ENCODE measurements around the gene PLEK. TPM values are rescaled to one million over a fixed set of nuclear protein-coding genes. Genes with fewer than 3 reads are reported as not detected.

The PLEK gene
- total and polyA plus RNA-seq, 2 donors (not counting 3 experiments of a cell fraction or from before 2014, with no cell fraction given) = 0.03 to 0.11 TPM

DNA sequence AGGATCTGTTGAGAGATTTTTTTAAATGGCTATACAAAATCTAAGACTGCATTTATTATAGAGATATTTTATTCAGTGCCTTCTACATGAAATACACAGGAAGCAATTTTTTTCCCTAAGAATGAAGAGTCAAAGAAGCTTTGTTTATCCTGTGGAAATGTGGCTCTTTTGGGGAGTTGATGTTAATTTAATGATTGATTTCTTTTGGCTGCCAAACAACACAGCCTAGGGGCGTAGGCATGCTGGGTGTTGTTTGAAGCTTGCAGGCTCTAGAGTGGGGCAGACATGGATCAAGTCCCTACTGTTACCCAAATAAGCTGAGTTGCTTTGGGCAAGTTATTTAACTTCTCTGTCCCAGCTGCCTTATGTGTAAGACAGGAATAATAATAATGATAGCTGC, 21.1 kb upstream of the PLEK start:
- no peaks in the 10 kb centered on the region for H3K9me3 ChIP-seq (replicated peaks; ENCODE audit: control insufficient read depth, insufficient read depth, low read length)
- no peaks in the 10 kb centered on the region for H4K20me1 ChIP-seq (replicated peaks; ENCODE audit: control insufficient read depth, extremely low read depth, insufficient read depth, low read length)
- H3K9ac ChIP-seq (replicated peaks; ENCODE audit: extremely low read depth, insufficient read depth, low read length) = no peak overlapping the region
- ChIA-PET POLR2A (no interaction called here), CTCF (interaction anchor here (2.6 kb wide), 1 partner anchor 14 kb away, joined by 11 read pairs; no protein-coding TSS in a partner anchor)
- no peaks in the 10 kb centered on the region for H3K4me1 ChIP-seq (ENCODE audit: control insufficient read depth, extremely low read depth, insufficient read depth, low read length)
- dilution Hi-C loops (cut with MboI; ENCODE audit: extremely low pct_ligation_motif_present, low sequenced_read_pairs) = no loop called here
- H3K9me1 ChIP-seq (replicated peaks; ENCODE audit: control insufficient read depth, extremely low read depth, insufficient read depth, low read length) = no peaks in the 10 kb centered on the region
- no peaks in the 10 kb centered on the region for H3K79me2 ChIP-seq (ENCODE audit: control insufficient read depth, insufficient read depth, low read length)
- no peak overlapping the region for H3K27ac ChIP-seq (ENCODE audit: insufficient read depth, low read depth, low read length)
- DNase-seq (ENCODE audit: low read depth, low spot score) (no peak), FAIRE-seq (no peak)
- H2AFZ ChIP-seq (ENCODE audit: low read depth, low read length) = no peak overlapping the region
- no peak overlapping the region for H3K4me2 ChIP-seq (ENCODE audit: insufficient read depth, low read length)
- no TSS peak for BruUV-seq (replicated peaks)
- TF ChIP-seq, protein P1, sequence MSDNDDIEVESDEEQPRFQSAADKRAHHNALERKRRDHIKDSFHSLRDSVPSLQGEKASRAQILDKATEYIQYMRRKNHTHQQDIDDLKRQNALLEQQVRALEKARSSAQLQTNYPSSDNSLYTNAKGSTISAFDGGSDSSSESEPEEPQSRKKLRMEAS (IDR thresholded peaks at IDR 0.05; ENCODE audit: insufficient read depth, insufficient read length) = no peak
- TF ChIP-seq EZH2 (IDR thresholded peaks at IDR 0.05; ENCODE audit: borderline replicate concordance, low read depth, low read length, severe bottlenecking) (no peak), FOS (IDR thresholded peaks at IDR 0.05; ENCODE audit: borderline replicate concordance, insufficient read depth, low read length) (no peak), POLR2A (IDR thresholded peaks at IDR 0.05; ENCODE audit: low read depth, low read length) (no peak), POLR2AphosphoS5 (IDR thresholded peaks at IDR 0.05; ENCODE audit: insufficient read depth, low read depth, low read length) (no peak), MYC (IDR thresholded peaks at IDR 0.05; ENCODE audit: low read depth, low read length) (no peak), JUN (IDR thresholded peaks at IDR 0.05; ENCODE audit: borderline replicate concordance, insufficient read depth, insufficient read length, low read depth) (no peak), GATA2 (IDR thresholded peaks at IDR 0.05; ENCODE audit: insufficient read depth, insufficient read length, low read depth, low read length) (no peak)
- TF ChIP-seq, protein P2, sequence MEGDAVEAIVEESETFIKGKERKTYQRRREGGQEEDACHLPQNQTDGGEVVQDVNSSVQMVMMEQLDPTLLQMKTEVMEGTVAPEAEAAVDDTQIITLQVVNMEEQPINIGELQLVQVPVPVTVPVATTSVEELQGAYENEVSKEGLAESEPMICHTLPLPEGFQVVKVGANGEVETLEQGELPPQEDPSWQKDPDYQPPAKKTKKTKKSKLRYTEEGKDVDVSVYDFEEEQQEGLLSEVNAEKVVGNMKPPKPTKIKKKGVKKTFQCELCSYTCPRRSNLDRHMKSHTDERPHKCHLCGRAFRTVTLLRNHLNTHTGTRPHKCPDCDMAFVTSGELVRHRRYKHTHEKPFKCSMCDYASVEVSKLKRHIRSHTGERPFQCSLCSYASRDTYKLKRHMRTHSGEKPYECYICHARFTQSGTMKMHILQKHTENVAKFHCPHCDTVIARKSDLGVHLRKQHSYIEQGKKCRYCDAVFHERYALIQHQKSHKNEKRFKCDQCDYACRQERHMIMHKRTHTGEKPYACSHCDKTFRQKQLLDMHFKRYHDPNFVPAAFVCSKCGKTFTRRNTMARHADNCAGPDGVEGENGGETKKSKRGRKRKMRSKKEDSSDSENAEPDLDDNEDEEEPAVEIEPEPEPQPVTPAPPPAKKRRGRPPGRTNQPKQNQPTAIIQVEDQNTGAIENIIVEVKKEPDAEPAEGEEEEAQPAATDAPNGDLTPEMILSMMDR (IDR thresholded peaks at IDR 0.05; ENCODE audit: extremely low read depth in 1 of 2, insufficient read depth in 1 of 2, low read depth in 1 of 2, low read length in 2 of 2) = no peak
- H3K27me3 ChIP-seq (ENCODE audit: control insufficient read depth in 2 of 2, insufficient read depth in 2 of 2, low read length in 2 of 2) = peaks cover 13 to 28% of the 10 kb centered on the region in 2 experiments
- intact Hi-C loops (cut with micrococcal nuclease) = no loop called here
- H3K36me3 ChIP-seq (ENCODE audit: control insufficient read depth in 2 of 2, extremely low read depth in 1 of 2, insufficient read depth in 2 of 2, low read length in 2 of 2) = no peaks in the 10 kb centered on the region
- no peak overlapping the region for H3K4me3 ChIP-seq (replicated peaks in 1 of 3; ENCODE audit: insufficient read depth in 1 of 3, low read depth in 1 of 3, low read length in 3 of 3)
